CD1c-positive myeloid dendritic cell (primary cell): ENCODE measurements around the gene ST13.
"Not testable (repeated sequence)": the region's sequence is repeated elsewhere in the genome, so short reads cannot be mapped to it uniquely, and the experiment has no call there.

ENCODE experiments used
- DNase-seq: peaks from one replicate; pipeline ENCODE4 v3.0.0-alpha.2; 2016; ENCODE audit errors: extremely low spot score

Gene ST13

GRCh38 chr22:40856513-40857308, at the start of gene ST13, which contains the start of gene XPNPEP3:
Gene ST13 (minus strand): TSS chr22:40856639. CDS start chr22:40856540, 99 bp downstream.
Gene XPNPEP3 (plus strand): TSS chr22:40857148. CDS start chr22:40857182, 34 bp downstream.
- peak; percentile 98 for DNase-seq

GRCh38 chr22:40904101-40904500, 47.7 kb upstream of the ST13 start:
- DNase-seq = no peak

- peak; percentile 76 for DNase-seq
These were observed 42.5 kb upstream of the ST13 start for GRCh38 chr22:40898850-40899357.

DNA sequence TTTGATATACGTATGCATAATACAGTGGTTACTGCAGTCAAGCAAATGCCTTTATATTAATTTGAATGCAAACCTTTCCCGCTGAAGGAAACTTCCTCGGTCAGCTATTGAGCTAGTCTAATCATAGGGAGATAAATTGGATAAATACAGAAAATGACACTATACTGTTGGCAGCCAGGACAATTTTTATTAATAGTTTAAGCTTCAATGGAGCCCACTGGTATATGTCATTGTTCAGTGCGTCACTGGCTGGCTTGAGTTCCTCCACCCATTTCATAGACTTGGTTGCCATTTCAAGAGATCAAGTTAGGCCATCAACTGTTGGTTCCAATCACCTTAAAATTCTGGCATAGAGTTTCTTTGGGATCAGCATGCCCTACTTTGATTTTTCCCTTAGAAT, 38.0 kb upstream of the ST13 start:
- no peak for DNase-seq

- no peak for DNase-seq
These were observed 34.4 kb upstream of the ST13 start for GRCh38 chr22:40890881-40891280.

DNA sequence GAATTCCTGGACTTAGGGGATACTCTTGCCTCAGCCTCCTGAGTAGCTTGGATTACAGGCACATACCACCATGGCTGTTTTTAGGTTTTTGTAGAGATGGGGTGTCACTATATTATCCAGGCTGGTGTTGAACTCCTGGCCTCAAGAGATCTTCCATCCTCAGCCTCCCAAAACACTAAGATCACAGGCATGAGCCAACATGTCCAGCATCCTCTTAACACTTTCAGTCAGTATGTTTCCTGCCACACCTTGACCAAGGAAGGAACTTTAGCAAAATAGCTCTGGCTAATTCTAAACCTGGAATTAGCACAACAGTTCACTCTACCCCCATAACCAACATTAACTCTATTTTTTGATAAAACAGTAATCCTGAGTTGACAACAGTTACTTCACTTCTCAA, 32.7 kb upstream of the ST13 start:
- no peak for DNase-seq

GRCh38 chr22:40878922-40879321, 22.5 kb upstream of the ST13 start:
- DNase-seq = no peak

DNA sequence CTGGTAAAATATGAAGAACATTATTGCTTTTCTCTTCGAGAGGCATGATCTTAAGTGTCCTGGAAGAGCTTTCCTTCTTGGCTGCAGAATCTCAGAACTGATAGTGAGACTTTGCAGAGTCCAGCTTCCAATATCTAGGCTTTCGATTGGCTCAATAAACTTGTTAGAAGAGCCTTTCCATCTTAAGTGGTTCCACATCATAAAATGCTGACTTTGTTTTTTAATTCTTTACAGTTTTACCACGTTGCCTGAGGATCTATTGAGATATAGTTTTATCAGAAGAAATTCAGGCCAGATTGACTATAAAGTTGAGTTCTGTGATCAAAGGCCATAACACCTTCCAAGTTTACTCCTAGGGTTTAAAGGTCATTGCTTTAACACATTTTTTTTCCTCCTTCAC, 21.0 kb upstream of the ST13 start:
- no peak for DNase-seq

DNA sequence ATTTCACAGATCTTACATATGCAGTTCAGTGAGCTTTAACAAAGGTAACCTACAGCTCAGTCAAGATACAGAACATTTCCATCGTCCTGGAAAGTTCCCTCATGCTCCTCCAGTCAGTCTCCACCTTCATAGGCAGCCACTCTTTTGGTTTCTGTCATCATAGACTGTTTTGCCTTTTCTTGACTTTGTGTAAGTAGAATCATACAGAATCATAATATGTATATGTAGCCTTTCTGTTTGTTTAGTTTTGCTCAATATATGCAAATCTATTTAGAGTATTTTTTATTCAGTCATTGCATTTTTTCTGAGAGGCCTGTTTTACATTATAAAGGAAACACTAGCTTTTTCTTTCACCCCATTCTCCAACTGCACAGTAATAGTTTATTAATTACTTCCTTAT, 20.5 kb upstream of the ST13 start:
- no peak for DNase-seq

DNA sequence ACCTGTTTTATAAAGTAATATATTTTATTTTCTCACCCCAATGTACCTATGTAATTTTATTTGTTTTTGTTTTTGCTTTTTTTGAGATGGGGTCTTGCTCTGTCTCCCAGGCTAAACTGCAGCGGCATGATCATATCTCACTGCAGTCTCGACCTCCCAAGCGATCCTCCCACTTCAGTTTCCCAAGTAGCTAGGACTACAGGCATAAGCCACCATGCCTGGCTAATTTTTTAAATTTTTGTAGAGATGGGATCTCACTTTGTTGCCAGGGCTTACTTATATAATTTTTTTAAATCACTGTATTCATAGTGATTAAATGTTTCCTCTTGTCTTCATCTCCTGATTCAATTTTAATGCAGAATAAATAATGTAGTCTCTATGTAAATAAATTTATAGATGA, 18.7 kb upstream of the ST13 start:
- no peak for DNase-seq

DNA sequence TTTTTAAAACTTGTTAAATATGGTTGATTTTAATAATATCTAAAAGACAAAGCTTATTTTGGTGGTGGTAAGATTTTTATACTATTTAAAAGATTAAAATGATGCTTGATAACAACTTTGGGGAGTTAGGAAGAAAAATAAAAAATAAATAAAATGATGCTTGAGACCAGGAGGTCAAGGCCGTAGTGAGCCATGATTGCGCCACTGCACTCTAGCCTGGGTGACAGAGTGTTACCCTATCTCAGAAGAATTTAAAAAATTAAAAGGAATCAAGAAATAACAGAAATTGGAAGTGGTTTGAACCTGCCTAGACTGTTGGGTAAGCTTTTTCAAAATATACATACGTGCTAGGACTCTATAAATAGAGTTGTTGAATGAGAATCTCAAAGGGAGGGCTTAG, 17.6 kb upstream of the ST13 start:
- DNase-seq = no peak

- not testable (repeated sequence) for DNase-seq
These were observed 11.9 kb upstream of the ST13 start for GRCh38 chr22:40868379-40868778.

GRCh38 chr22:40867109-40867508, 10.7 kb upstream of the ST13 start:
- no peak for DNase-seq

DNA sequence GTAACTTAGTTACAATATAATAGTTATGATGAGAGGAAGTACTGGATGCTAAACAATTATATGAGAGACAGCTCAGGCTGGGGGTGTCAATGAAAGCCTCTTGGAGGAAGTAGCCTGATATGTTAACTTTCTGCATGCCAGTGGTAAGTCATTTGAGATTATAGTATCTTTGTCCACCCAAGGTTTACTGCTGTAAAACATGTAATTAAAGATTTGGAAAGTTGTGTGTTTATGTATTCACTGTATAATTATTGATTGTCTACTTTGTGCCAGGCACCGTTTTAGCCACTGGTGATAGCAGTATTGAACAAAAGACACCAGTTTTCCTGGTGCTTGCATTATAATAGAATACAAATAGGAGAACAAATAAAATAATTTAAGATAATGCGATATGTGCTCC, 6.1 kb upstream of the ST13 start:
- peak; percentile 45 for DNase-seq

DNA sequence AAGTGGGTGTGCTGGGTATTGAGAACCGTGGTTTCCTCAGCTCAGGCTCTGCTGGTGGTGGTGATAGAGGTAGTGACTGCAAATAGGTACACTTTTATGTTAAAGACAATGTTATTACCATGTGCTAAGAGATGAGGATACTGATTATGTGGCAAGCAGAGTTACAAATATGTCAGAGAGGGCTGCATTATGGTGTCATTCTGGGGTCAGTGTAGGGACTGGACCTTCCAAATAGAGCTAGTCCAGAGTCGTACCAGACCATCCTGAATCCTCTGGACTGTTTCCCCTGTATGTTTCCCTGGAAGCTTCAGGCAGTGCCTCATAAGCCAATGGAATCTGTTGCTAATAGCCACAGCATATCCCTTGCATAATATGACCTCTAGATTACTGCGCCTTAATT, 5.6 kb upstream of the ST13 start, which contains the start of gene DNAJB7:
Gene DNAJB7, minus strand, starts transcription at position 101 of the 400 bp plus-strand sequence. CDS start 119 bp downstream, outside the sequence.
- no peak for DNase-seq

DNA sequence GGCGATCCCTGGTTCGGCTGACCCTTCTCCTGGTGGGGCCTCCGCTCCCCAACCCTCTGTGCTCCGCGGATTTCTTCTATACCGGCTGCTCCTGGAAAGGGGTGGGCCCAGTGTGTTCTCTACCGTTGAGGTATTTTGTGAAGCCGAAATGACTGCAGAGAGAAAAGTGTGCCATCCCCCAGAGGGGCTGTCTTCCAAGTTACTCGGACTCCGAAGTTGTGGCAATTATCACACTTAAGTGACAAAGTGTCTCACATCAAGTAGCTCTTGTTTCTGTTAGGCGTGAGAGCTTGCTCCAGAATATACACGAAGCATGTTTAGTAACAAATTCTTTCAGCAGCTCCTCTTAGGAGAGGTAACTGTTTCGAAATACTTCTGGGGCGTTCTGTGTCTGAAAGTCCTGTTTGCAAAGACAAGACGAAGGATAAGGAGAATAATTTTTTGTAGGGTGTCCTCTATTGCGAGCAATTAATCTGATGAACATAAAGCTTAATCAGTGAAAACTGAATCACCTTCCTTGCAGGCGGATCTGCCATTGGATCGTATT, 943 bp upstream of the ST13 start:
- peak; percentile 22 for DNase-seq

DNA sequence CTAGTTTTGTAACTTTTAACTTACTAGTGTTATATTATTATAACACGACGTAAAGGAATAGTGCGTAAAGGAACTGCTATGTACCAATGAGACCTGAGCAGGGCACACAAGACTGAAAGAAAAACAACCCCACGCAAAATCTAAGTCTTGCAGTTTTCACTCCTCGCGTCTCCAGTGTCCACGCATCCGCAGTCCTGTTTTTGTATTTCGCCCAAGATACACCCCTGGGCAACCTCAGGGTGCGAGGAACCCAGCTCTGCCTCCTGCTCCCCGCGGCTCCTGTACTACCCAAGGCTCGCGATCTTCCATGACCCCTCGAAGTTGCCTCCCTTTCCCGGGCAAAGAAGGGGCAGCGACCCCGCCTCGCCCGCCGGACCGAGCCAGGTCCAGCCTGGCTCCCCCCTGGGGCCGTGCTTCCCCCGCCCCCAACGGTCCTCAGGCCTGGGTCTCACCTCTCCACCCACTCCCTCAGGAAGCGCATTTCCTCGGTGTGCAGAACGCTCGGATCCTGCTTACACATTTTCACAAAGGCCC, 393 bp downstream of the ST13 start:
- peak; percentile 55 for DNase-seq

GRCh38 chr22:40855071-40855978, 1.1 kb downstream of the ST13 start:
- peak; percentile 92 for DNase-seq

GRCh38 chr22:40853961-40854360, 2.5 kb downstream of the ST13 start:
- DNase-seq = no peak

DNA sequence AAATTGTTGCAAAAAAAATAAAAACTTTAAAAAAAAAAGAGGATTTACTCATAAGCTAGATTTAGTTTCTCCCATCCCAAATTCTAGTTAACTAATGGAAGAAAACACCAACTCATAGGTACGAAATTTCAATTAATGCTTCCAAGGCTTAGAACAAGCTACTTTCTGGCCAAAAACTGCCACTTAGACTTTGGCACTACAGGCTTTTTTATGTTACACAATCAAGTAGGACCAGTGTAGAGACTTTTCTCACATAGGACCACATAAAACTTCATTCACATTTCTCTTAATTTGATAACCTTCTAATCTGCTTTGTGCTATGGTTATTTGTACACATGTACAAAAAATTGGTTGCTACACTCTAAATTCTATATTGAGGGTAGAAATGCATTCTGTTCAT, 3.1 kb downstream of the ST13 start:
- DNase-seq = no peak

GRCh38 chr22:40845816-40846215, 10.6 kb downstream of the ST13 start:
- DNase-seq = not testable (repeated sequence)

DNA sequence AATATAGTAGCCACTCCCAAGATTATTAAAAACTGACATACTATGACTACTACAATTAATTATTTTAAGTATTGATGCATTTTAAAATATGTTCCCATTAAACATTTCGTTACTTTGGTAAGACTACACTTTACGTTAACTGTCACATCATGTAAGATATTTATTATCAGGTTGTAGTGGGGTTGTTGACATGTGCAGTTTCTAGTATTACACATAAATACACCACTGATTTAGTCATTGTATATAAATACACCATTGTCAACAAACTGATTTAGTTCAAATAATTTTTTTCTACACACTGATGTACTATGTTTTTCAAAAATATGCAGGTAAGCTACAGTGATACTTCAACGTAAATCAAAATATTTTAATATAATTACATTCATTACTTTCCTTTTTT, 11.5 kb downstream of the ST13 start:
- no peak for DNase-seq
